Psoas muscle (tissue), 8 donors: ENCODE measurements around the gene AFAP1. TPM values are rescaled to one million over a fixed set of nuclear protein-coding genes. Genes with fewer than 3 reads are reported as not detected.

Experiments used
- ATAC-seq, 4 donors: fragments of 200-7000 bp; cut with Tn5 transposase; one replicate each; pipeline ENCODE4 v1.9.1; 2020; ENCODE audit warnings: moderate library complexity in 3 of 4, mild to moderate bottlenecking in 2 of 4
- DNase-seq, 2 donors: peaks; one replicate each; pipeline ENCODE4 v3.0.0-alpha.2; 2020
- H3K27ac ChIP-seq: fragments of 200-600 bp; one replicate; pipeline ENCODE4 v1.8.0; 2022
- H3K27me3 ChIP-seq, 3 donors: fragments of 200-600 bp in 1 of 3; one replicate each; pipeline versions ENCODE4 v1.6.1 to v1.8.0; 2013 to 2022; ENCODE audit warnings: low read length in 2 of 3, mild to moderate bottlenecking in 2 of 3, moderate library complexity in 1 of 3; ENCODE audit not compliant: insufficient read depth in 3 of 3
- H3K36me3 ChIP-seq, 2 donors: fragments of 200-600 bp in 1 of 2; one replicate each; pipeline versions ENCODE4 v1.6.1 to v1.8.0; 2013 to 2022; ENCODE audit warnings: low read depth in 1 of 2, mild to moderate bottlenecking in 1 of 2, moderate library complexity in 1 of 2; ENCODE audit not compliant: insufficient read depth in 1 of 2
- H3K4me1 ChIP-seq: fragments of 200-600 bp; one replicate; pipeline ENCODE4 v1.8.0; 2022
- H3K4me3 ChIP-seq: fragments of 200-600 bp; one replicate; pipeline ENCODE4 v1.8.0; 2022; ENCODE audit warnings: mild to moderate bottlenecking
- H3K9me3 ChIP-seq: fragments of 200-600 bp; one replicate; pipeline ENCODE4 v1.8.0; 2022
- CTCF ChIP-seq: fragments of 200-600 bp; IDR thresholded peaks from one replicate; pipeline ENCODE4 v1.8.0; 2022; ENCODE audit warnings: antibody characterized with exemption
- WGBS, 3 donors: extraction: QIAGEN DNeasy Blood & Tissue Kit; methylation state at CpG; one replicate each; pipeline versions ENCODE4 v1.1.6 to v1.1.7; 2013; 5-methylcytosine and 5-hydroxymethylcytosine counted together
- intact Hi-C, 2 donors: fragments of 100-400 bp; cut with DNase I; formaldehyde crosslinking; loops; one replicate each; pipeline versions ENCODE4 v1.11.0 to v1.14.2; 2022
- polyA plus RNA-seq, 3 donors: library from polyadenylated mRNA; stranded (reverse); fragments of 200-250 nt; gene quantifications; one replicate each; pipeline ENCODE4 v1.2.3, GENCODE V29; 2013
- total RNA-seq, 4 donors: library from RNA; stranded (reverse); fragmentation: NEBNext Ultra II Directional in 2 of 4; extraction: Animal tissue kit (Norgen Biotek cat#: 25700) in 2 of 4; gene quantifications; one replicate each; pipeline versions ENCODE4 v1.2.1 to v1.2.4, GENCODE V29; 2021 to 2023
- donor health status: healthy with polysubstance abuse.
- donor health status: DM: no; HTN: no; CAD: no; lungs with moderate emphysema.
- donor health status: Bipolar disorder and iron deficiency.
- donor health status: healthy.
- donor health status: DM: yes; HTN: yes; CAD: no.
- donor health status: DM: no; HTN: no; CAD: no.
- donor health status: DM: no; HTN: no; CAD: no.
- donor health status: DM: yes; HTN: yes; CAD: no.

The AFAP1 gene
- total and polyA plus RNA-seq, 7 donors = 1.3 to 11.4 (median 2.6) TPM

- 81 to 97% (median 82%) methylated on average over 4 of the region's 4 CpGs for WGBS, 3 donors
- no peaks in the 10 kb centered on the region for H3K27me3 ChIP-seq
- no peaks in the 10 kb centered on the region for H3K36me3 ChIP-seq
- intact Hi-C loops = no loop called here
- H3K4me1 ChIP-seq = peaks cover 3% of the 10 kb centered on the region
- DNase-seq = no peak
- H3K9me3 ChIP-seq = no peaks in the 10 kb centered on the region
- no peak overlapping the region for H3K4me3 ChIP-seq
- no peak for ATAC-seq
- TF ChIP-seq CTCF = no peak
- no peak overlapping the region for H3K27ac ChIP-seq
Measured at GRCh38 chr4:7955393-7955792, 15.7 kb upstream of the AFAP1 start.

GRCh38 chr4:7952615-7953014 is 13.0 kb upstream of the AFAP1 start:
- Histone ChIP-seq H3K36me3 (no peaks in the 10 kb centered on the region), H3K27ac (no peak overlapping the region), H3K4me3 (no peak overlapping the region), H3K27me3 (no peaks in the 10 kb centered on the region), H3K9me3 (no peaks in the 10 kb centered on the region), H3K4me1 (no peaks in the 10 kb centered on the region)
- no peak for DNase-seq
- WGBS, 3 donors = 87 to 90% (median 89%) methylated on average over 9 of the region's 9 CpGs
- no peak for TF ChIP-seq CTCF
- no peak for ATAC-seq
- intact Hi-C loops = no loop called here

DNA sequence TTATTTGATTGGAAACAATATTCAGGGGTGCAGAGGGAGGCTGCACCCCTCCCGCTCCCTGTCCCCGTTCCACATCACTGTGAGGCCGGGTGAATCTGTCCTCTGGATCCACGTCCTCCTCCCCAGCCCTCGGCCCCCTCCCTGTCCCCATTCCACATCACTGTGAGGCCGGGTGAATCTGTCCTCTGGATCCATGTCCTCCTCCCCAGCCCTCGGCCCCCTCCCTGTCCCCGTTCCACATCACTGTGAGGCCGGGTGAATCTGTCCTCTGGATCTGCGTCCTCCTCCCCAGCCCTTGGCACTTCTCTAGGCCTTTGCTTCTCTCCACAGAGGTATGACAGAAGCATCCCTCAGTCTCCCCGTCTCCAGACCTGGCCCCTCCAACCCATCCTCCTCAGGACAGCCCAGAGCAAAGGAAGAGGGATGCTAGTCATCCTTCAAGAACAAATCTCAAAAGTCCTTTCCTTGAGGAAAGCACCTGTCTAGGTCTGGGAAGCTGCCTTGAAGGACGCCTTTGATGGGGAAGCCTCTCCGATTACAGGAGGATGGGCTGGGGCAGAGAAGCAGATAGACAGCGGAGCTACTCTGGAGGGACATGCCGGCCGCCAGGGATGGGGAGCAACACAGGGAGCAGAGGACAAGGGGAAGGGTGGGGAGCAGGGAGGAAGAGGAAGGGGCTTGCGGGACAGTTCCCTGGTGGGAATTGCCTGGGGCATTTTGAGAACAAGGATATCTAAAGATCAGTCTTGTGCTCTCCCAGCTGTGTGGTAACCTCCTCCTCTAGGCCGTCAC is 10.8 kb upstream of the AFAP1 start:
- H3K36me3 ChIP-seq = no peaks in the 10 kb centered on the region
- no peak for TF ChIP-seq CTCF
- H3K4me3 ChIP-seq = no peak overlapping the region
- ATAC-seq (no peak), DNase-seq (no peak)
- H3K27me3 ChIP-seq = no peaks in the 10 kb centered on the region
- H3K9me3 ChIP-seq = no peaks in the 10 kb centered on the region
- 88 to 92% (median 89%) methylated on average over 18 of the region's 18 CpGs for WGBS, 3 donors
- H3K4me1 ChIP-seq = no peaks in the 10 kb centered on the region
- intact Hi-C loops = no loop called here
- no peak overlapping the region for H3K27ac ChIP-seq

DNA sequence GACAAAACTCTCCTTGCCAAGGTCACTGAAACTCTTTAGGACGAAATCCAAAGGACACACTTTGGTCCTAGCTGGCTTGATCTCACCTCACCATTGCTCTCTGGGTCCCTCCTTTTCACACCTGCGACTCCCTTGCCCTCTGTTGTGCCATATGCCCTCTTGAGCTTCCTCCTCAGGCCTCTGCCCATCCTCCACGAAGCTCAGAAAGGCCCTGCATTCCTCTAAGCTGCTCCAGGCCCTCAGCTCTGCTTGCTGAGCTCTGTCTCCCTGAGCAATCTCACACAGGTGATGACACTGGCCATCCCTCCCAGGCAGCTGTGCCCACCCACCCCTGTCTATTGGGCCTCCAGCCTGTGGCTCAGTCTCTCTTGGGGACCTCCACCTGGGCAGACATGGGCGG is 10.1 kb upstream of the AFAP1 start:
- intact Hi-C loops = no loop called here
- no peak overlapping the region for H3K4me3 ChIP-seq
- H3K36me3 ChIP-seq = no peaks in the 10 kb centered on the region
- no peaks in the 10 kb centered on the region for H3K9me3 ChIP-seq
- H3K27ac ChIP-seq = no peak overlapping the region
- ATAC-seq (peak in 2 of 4 donors; percentile 4 to 28), DNase-seq (no peak)
- no peaks in the 10 kb centered on the region for H3K27me3 ChIP-seq
- no peaks in the 10 kb centered on the region for H3K4me1 ChIP-seq
- no peak for TF ChIP-seq CTCF
- 81 to 84% (median 83%) methylated on average over 4 of the region's 4 CpGs for WGBS, 3 donors

- WGBS, 3 donors = 72 to 81% (median 79%) methylated on average over 4 of the region's 4 CpGs
Measured at GRCh38 chr4:7947927-7948326, 8.3 kb upstream of the AFAP1 start.

More at GRCh38 chr4:7947927-7948326, 8.3 kb upstream of the AFAP1 start:
- intact Hi-C loops = no loop called here
- DNase-seq (no peak), ATAC-seq (no peak)
- Histone ChIP-seq H3K4me3 (no peak overlapping the region), H3K36me3 (no peaks in the 10 kb centered on the region), H3K9me3 (no peaks in the 10 kb centered on the region), H3K4me1 (no peaks in the 10 kb centered on the region), H3K27me3 (no peaks in the 10 kb centered on the region), H3K27ac (no peak overlapping the region)
- no peak for TF ChIP-seq CTCF
